ENCODE measurements around the gene MMP20.

DNA sequence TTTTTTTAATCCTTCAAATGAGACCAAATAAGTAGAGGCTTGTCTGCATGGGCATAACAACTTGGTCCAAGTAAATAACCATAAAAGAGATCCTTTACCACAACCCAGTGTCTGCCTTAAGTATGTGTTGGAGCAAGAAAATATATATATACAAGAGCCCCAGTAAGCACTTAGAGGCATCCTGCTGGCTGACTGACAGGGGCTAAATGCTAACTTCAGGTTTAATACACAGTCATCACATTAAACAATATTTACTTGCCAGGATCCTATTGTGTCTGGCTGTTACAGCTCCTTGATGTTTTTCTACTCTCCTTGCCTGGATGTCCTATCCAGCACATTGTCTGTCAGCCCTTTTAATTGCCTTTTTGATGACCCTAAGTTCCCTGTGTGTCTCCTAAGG lies 37.5 kb upstream of the MMP20 start:
- TF ChIP-seq, protein P1, sequence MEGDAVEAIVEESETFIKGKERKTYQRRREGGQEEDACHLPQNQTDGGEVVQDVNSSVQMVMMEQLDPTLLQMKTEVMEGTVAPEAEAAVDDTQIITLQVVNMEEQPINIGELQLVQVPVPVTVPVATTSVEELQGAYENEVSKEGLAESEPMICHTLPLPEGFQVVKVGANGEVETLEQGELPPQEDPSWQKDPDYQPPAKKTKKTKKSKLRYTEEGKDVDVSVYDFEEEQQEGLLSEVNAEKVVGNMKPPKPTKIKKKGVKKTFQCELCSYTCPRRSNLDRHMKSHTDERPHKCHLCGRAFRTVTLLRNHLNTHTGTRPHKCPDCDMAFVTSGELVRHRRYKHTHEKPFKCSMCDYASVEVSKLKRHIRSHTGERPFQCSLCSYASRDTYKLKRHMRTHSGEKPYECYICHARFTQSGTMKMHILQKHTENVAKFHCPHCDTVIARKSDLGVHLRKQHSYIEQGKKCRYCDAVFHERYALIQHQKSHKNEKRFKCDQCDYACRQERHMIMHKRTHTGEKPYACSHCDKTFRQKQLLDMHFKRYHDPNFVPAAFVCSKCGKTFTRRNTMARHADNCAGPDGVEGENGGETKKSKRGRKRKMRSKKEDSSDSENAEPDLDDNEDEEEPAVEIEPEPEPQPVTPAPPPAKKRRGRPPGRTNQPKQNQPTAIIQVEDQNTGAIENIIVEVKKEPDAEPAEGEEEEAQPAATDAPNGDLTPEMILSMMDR (IDR thresholded peaks at IDR 0.05 in 2 of 3, conservative IDR thresholded peaks at IDR 0.05 in 1 of 3; ENCODE audit: borderline replicate concordance in 1 of 3, insufficient read depth in 1 of 3, low read depth in 2 of 3, low read length in 2 of 3): no peak
- TF ChIP-seq ZNF274 (IDR thresholded peaks at IDR 0.05; ENCODE audit: low read depth, low read length) (no peak), YY1 (IDR thresholded peaks at IDR 0.05; ENCODE audit: extremely low read depth, insufficient replicate concordance, low read depth, low read length) (no peak), EGR1 (IDR thresholded peaks at IDR 0.05; ENCODE audit: low read depth) (no peak), POLR2A (IDR thresholded peaks at IDR 0.05; ENCODE audit: borderline replicate concordance, extremely low read depth, insufficient read depth, insufficient read length) (no peak), POLR2AphosphoS5 (IDR thresholded peaks at IDR 0.05; ENCODE audit: low read depth, low read length) (no peak)
- TF ChIP-seq, protein P2, sequence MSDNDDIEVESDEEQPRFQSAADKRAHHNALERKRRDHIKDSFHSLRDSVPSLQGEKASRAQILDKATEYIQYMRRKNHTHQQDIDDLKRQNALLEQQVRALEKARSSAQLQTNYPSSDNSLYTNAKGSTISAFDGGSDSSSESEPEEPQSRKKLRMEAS (IDR thresholded peaks at IDR 0.05): no peak
